Type B pancreatic cell (in vitro differentiated cells): ENCODE measurements around the gene AKAP1. TPM values are rescaled to one million over a fixed set of nuclear protein-coding genes. Genes with fewer than 3 reads are reported as not detected.

ENCODE experiments used
- DNase-seq: peaks from one replicate; pipeline ENCODE4 v3.0.0; 2021; ENCODE audit warnings: mixed read lengths; ENCODE audit not compliant: unreplicated experiment; ENCODE audit errors: extremely low spot score
- H3K27ac Mint-ChIP-seq: 2 replicates; pipeline ENCODE4 v1.8.0; 2021; ENCODE audit warnings: mild to moderate bottlenecking, mixed read lengths
- H3K27me3 Mint-ChIP-seq: 2 replicates; pipeline ENCODE4 v1.8.0; 2021; ENCODE audit warnings: mixed read lengths
- H3K36me3 Mint-ChIP-seq: 2 replicates; pipeline ENCODE4 v1.8.0; 2021; ENCODE audit warnings: mixed read lengths
- H3K4me1 Mint-ChIP-seq: one replicate; pipeline ENCODE4 v1.8.0; 2021; ENCODE audit warnings: mixed read lengths; ENCODE audit not compliant: unreplicated experiment
- H3K4me3 Mint-ChIP-seq: 2 replicates; pipeline ENCODE4 v1.8.0; 2021; ENCODE audit warnings: mild to moderate bottlenecking, mixed read lengths
- H3K9me3 Mint-ChIP-seq: 2 replicates; pipeline ENCODE4 v1.8.0; 2021; ENCODE audit warnings: mixed read lengths
- CTCF ChIP-seq: fragments of 200-600 bp; sonication (generic); conservative IDR thresholded peaks from 2 replicates; pipeline ENCODE4 v1.5.0; 2021; ENCODE audit warnings: antibody characterized with exemption, mild to moderate bottlenecking
- total RNA-seq: library from RNA; stranded (reverse); gene quantifications from 2 replicates; pipeline ENCODE4 v1.2.1, GENCODE V29; 2021; ENCODE audit warnings: low replicate concordance

AKAP1 gene
- total RNA-seq, 1 donor from 2014 or later = 43.6 TPM

DNA sequence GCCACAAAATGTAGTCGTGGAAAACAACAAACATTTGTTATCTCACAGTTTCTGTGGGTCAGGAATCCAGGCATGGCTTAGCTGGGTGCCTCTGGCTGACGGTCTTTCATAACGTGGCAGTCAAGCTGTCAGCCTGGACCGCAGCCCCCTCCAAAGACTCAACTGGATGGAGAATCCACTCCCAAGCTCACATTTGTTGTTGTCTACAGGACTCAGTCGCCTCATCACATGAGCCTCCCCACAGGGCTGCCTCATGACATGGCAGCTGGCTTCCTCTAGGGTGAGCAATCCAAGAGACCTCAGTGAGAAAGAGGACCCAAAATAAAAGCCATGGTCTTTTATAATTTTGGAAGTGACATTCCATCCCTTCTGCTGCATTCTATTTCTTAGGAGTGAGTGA, 34.7 kb upstream of the AKAP1 start:
- TF ChIP-seq CTCF = no peak
- H3K4me3 Mint-ChIP-seq = no peak overlapping the region
- no peak for DNase-seq
- peaks cover 11% of the 10 kb centered on the region for H3K4me1 Mint-ChIP-seq
- peaks cover 4% of the 10 kb centered on the region for H3K9me3 Mint-ChIP-seq
- H3K27me3 Mint-ChIP-seq = no peaks in the 10 kb centered on the region
- H3K36me3 Mint-ChIP-seq = no peaks in the 10 kb centered on the region
- H3K27ac Mint-ChIP-seq = no peak overlapping the region

DNA sequence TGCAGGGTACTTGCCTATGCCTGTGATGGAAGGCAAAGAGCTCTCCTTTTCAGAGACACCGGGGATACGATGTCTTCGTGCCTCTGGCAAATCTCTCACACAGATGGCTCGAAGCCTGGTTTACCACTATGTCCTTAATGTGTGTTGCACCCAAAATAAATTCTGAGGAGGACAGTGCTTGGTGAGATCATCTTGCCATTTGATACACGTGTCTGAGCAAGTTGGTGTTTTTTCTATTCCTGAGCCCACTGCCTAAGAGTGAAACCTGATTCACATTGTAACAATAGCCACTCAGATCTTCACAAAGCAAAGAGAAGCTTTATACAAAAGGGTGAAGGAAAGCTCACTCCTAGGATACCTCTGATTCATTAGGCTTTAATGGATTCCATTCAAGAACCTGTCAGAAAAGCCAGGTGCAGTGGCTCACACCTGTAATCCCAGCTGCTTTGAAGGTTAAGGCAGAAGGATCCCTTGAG, 33.1 kb upstream of the AKAP1 start:
- Mint-ChIP-seq H3K36me3 (no peaks in the 10 kb centered on the region), H3K27ac (no peak overlapping the region)

DNA sequence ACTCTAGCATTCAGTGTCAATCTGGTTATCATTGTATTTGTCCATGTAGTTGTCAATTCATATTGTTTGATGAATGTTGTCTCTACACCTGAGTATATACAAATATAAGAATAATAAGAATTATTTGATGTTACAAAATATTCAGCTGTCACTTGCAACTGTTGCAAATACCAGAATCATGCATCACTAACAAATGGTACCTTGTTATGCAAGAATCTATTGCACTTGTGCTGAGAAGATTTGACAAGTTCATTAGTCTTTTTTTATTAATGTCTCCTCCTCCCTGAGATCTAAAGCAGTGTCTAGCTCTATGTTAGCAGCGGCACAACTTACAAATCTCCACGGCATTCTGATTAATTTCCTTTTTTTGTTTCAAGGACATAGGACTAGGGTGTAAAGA, 22.2 kb upstream of the AKAP1 start:
- TF ChIP-seq CTCF = no peak
- Mint-ChIP-seq H3K27ac (peak overlapping the region; percentile 1), H3K36me3 (no peaks in the 10 kb centered on the region), H3K27me3 (no peaks in the 10 kb centered on the region), H3K4me1 (peaks cover 1% of the 10 kb centered on the region), H3K4me3 (no peak overlapping the region), H3K9me3 (no peaks in the 10 kb centered on the region)
- no peak for DNase-seq

More for the DNA sequence above, 33.1 kb upstream of the AKAP1 start:
- Mint-ChIP-seq H3K4me3 (no peak overlapping the region), H3K9me3 (peaks cover 4% of the 10 kb centered on the region), H3K27me3 (no peaks in the 10 kb centered on the region), H3K4me1 (peaks cover 11% of the 10 kb centered on the region)
- DNase-seq = no peak
- TF ChIP-seq CTCF = no peak

- no peak for TF ChIP-seq CTCF
- no peaks in the 10 kb centered on the region for H3K27me3 Mint-ChIP-seq
These were observed 17.9 kb upstream of the AKAP1 start for GRCh38 chr17:57067162-57067561.

DNA sequence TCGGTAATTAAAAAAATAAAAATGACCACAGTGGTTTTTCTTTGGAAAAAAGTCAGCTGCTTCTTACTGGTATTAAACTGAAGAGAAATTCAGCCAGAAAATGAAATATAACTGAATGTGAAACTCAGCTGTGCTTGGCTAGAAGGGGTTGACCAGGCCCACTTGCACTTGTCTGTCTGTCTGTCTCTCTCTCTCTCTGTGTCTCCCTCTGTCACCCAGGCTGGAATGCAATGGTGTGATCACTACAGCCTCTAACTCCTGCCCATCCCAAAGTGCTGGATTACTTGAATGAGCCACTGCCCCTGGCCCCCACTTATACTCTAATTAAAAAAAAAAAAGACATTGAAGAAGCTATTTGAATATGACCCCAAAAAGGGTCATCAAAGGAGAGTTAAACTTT, 17.3 kb upstream of the AKAP1 start:
- Mint-ChIP-seq H3K27ac (no peak overlapping the region), H3K4me1 (peaks cover 20% of the 10 kb centered on the region), H3K27me3 (no peaks in the 10 kb centered on the region), H3K36me3 (no peaks in the 10 kb centered on the region), H3K9me3 (no peaks in the 10 kb centered on the region), H3K4me3 (no peak overlapping the region)
- no peak for TF ChIP-seq CTCF
- DNase-seq = no peak

More at GRCh38 chr17:57067162-57067561, 17.9 kb upstream of the AKAP1 start:
- no peaks in the 10 kb centered on the region for H3K9me3 Mint-ChIP-seq
- no peaks in the 10 kb centered on the region for H3K36me3 Mint-ChIP-seq
- H3K4me3 Mint-ChIP-seq = no peak overlapping the region
- DNase-seq = no peak
- no peak overlapping the region for H3K27ac Mint-ChIP-seq
- peaks cover 16% of the 10 kb centered on the region for H3K4me1 Mint-ChIP-seq

DNA sequence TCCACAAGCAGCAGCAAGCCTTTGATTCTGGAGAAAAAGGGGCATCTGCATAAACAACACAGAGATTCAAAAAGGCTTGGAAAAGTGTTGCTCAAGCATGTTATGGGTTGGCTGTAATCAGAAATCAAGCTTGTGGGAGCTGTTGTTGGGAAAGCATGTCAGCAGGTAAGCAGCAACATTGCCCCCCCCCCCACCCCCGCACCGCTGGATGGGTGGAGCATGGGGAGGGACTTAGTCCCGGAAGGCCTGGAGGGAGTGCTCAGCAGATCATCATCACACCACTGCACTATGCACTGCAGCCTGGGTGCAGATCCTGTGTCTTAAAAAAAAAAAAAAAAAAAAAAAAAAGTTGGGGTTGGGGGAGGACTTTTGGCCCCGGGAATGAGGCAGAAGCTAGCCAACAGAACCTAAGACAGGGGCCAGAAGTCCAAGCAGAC, 16.8 kb upstream of the AKAP1 start:
- Mint-ChIP-seq H3K36me3 (no peaks in the 10 kb centered on the region), H3K27ac (no peak overlapping the region), H3K4me1 (peaks cover 20% of the 10 kb centered on the region), H3K4me3 (no peak overlapping the region), H3K27me3 (no peaks in the 10 kb centered on the region), H3K9me3 (no peaks in the 10 kb centered on the region)
- TF ChIP-seq CTCF = no peak
- DNase-seq = no peak
